Fibroblast of villous mesenchyme (primary cell): Measurements from ENCODE around the gene NLK. TPM values are rescaled to one million over a fixed set of nuclear protein-coding genes. Genes with fewer than 3 reads are reported as not detected.

Source experiments
- DNase-seq: peaks from one replicate; pipeline ENCODE4 v3.0.0-alpha.2; 2010; ENCODE audit warnings: low read depth
- H3K4me3 ChIP-seq: 2 replicates; pipeline ENCODE4 v1.5.1; 2011; ENCODE audit warnings: low read depth, mild to moderate bottlenecking, low read length
- total RNA-seq: library from RNA; depleted of rRNA; stranded (reverse); fragments of >200 nt; gene quantifications from 2 replicates; pipeline ENCODE4 v1.2.3, GENCODE V29; 2012
- TF ChIP-seq, protein P1 (sequence below): IDR thresholded peaks from 2 replicates; pipeline ENCODE4 v1.5.1; 2012; ENCODE audit warnings: low read depth, mild to moderate bottlenecking, low read length; ENCODE audit not compliant: insufficient read depth

The NLK gene
- total RNA-seq, 1 donor: 33.7 TPM

DNA sequence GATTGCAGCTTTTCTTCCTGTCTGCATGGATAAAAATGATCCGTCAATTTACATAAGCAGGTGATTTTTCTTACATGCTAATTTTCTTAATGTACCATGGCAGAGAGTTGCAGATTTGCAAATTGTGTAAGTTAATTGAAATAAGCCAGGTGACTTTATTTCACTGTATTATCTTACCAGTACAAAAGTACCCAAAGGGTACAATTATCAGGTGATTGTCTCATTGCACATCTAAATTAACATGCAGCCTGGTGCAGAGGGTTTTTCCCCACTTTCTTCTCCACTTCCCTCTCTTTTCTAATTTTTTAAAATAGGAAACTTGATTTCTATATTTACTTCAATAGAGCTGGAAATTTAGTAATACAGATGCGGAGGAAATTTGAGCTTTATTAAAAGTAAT lies 11.2 kb downstream of the NLK start:
- TF ChIP-seq, protein P1, sequence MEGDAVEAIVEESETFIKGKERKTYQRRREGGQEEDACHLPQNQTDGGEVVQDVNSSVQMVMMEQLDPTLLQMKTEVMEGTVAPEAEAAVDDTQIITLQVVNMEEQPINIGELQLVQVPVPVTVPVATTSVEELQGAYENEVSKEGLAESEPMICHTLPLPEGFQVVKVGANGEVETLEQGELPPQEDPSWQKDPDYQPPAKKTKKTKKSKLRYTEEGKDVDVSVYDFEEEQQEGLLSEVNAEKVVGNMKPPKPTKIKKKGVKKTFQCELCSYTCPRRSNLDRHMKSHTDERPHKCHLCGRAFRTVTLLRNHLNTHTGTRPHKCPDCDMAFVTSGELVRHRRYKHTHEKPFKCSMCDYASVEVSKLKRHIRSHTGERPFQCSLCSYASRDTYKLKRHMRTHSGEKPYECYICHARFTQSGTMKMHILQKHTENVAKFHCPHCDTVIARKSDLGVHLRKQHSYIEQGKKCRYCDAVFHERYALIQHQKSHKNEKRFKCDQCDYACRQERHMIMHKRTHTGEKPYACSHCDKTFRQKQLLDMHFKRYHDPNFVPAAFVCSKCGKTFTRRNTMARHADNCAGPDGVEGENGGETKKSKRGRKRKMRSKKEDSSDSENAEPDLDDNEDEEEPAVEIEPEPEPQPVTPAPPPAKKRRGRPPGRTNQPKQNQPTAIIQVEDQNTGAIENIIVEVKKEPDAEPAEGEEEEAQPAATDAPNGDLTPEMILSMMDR: no peak
- no peak overlapping the region for H3K4me3 ChIP-seq

DNA sequence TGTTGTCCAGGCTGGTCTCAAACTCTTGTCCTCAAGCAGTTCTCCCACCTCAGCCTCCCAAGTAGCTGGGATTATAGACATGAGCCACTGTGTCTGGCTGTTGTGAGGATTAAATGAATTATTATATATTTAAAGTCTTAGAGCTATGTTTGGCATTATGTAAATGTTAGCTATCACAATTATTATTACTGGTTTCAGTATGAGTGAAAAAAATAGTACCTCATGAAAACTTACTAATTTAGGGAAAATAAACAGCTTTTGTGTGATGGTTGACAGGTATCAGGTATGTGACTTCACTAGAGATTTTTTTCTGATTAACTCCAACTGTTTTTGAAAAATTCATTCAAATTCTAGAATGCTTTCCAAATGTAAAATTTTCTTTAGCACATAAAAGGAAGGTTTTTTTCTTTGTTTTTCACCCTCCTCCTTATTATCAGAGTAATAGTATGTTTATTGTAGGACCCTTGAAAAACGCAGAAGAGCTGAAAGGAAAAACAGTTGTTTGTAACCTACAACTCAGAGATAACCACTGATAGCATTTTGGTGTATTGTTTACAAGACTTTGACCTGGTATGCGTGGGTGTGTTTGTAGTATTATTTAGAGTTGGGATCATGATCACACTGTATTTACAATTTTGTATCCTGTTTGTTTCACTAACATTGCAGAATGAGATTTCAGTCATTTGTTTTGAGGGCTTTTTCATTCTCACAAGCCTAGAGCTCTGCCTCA lies 13.2 kb downstream of the NLK start:
- H3K4me3 ChIP-seq: no peak overlapping the region
- TF ChIP-seq, protein P1: no peak
- DNase-seq: peak; percentile 40

More for the DNA sequence above, 11.2 kb downstream of the NLK start:
- no peak for DNase-seq

DNA sequence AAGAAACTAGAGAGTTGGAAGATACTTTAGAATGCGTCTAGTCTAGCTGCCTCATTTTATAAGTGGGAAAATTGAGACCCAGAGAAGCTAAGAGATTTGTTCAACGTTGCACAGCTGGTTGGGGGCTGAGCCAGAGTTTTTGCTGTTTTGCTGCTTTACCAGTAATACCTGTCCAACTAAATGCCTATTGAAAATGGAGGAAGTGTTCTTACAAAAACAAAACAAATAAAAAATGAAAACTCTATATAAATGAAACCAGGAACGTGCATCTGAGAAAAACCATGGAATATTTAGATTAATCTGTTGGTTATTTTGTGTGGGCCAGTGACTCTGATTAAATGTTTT lies 13.8 kb downstream of the NLK start:
- H3K4me3 ChIP-seq: no peak overlapping the region
- DNase-seq: no peak
- TF ChIP-seq, protein P1: no peak

DNA sequence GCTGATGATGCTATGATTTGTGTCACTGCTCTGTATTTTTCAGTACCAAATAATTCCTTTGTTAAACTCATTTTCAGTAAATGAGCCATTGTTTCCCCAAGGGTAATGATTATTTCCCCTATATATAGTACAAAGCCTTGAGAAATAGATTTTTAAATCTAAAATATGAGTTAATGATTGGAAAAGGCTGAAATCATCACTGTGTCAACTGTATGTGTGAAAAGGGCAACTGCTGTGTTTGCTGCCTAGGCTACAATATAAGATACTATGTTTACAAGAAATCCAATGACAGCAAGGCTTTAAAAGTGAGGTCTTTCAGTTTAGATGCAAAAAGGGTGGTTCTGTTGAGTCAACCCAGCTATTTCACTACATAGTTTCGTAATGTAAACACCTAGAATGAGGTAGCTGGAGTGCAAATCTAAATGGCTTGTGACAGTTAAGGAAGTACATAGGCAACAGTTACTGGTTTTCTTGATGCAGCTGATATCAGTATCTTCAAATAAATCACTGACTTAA lies 15.3 kb downstream of the NLK start:
- TF ChIP-seq, protein P1: no peak
- no peak overlapping the region for H3K4me3 ChIP-seq
- DNase-seq: peak; percentile 77

DNA sequence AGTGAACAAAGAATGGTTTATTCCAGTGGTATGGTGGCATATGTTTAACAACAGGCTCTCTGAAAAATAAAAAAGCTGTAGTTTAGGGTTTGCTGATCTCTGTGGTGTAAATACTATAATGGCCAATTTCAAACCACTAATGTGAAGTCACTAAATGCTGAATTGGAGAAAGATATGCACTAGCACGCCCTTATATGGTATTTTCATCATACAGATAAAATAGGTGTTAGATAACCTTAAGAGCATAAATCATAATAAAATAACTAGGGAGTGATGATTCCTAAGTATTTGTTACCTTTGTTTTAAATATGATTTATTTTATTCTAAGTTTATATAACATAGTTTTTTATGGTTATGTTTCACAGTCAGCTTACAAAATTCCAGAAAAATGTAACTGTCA lies 17.2 kb downstream of the NLK start:
- no peak overlapping the region for H3K4me3 ChIP-seq
- no peak for DNase-seq
- TF ChIP-seq, protein P1: no peak

DNA sequence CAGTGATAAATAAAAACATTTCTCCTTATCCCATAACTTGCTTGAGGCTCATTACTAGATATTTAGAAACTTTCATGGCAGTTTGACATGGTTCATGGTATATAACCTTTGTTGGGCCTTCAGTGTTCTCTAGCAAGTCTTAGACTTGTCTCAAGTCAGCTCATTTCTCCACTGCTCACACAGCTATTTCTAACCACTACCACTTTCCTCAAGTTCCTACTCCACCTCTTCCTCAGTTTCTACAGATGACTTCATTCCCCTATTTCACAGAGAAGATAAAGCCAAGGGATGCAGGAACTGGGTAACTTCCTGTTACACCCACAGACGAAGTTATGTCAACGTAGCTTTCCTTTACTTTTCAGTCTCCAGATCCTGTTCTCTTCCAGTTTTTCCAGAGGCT lies 23.2 kb downstream of the NLK start:
- no peak overlapping the region for H3K4me3 ChIP-seq
- TF ChIP-seq, protein P1: no peak

DNA sequence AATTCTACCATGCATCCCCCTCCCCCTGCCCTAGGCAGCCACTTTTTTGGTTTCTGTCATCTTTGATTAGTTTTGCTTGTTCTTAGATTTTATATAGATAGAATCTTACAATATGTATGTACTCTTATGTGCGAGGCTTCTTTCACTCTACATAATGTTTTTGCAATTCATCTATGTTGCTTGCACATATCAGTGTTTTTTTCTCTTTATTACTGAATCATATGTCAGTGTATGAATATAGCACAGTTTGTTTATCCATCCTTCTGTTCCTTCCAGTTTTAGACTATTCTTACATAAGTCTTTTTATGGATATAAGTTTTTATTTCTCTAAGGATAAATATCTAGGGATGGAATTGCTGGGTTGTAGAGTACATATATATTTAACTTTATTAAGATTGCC lies 26.6 kb downstream of the NLK start:
- no peak overlapping the region for H3K4me3 ChIP-seq
- TF ChIP-seq, protein P1: no peak
- no peak for DNase-seq

More for the DNA sequence above, 23.2 kb downstream of the NLK start:
- DNase-seq: no peak
